Mesenchymal stem cell (in vitro differentiated cells and primary cell): ENCODE measurements around the gene NEK8.

ENCODE experiments used
- DNase-seq: peaks from one replicate; pipeline ENCODE4 v3.0.0-alpha.2; 2013
- H2AFZ ChIP-seq: one replicate; pipeline ENCODE4 v1.6.1; 2013; ENCODE audit warnings: low read depth, mild to moderate bottlenecking, control low read depth, inconsistent platforms, low read length, moderate library complexity
- H2AK5ac ChIP-seq: 2 replicates; pipeline ENCODE4 v1.6.1; 2013; ENCODE audit warnings: low read length, moderate library complexity, mild to moderate bottlenecking, inconsistent platforms; ENCODE audit not compliant: severe bottlenecking
- H2BK120ac ChIP-seq: one replicate; pipeline ENCODE4 v1.6.1; 2013; ENCODE audit warnings: low read depth, mild to moderate bottlenecking, inconsistent platforms, low read length, moderate library complexity
- H2BK12ac ChIP-seq, 2 experiments: one replicate each; pipeline ENCODE4 v1.6.1; 2013; ENCODE audit warnings: inconsistent platforms in 2 of 2, low read length in 2 of 2, mild to moderate bottlenecking in 2 of 2, moderate library complexity in 2 of 2, control low read depth in 1 of 2
- H2BK15ac ChIP-seq: one replicate; pipeline ENCODE4 v1.6.1; 2013; ENCODE audit warnings: mild to moderate bottlenecking, low read depth, inconsistent platforms; ENCODE audit not compliant: poor library complexity, severe bottlenecking
- H2BK5ac ChIP-seq: 2 replicates; pipeline ENCODE4 v1.6.1; 2013; ENCODE audit warnings: low read depth, mild to moderate bottlenecking, low read length, control low read depth, inconsistent platforms; ENCODE audit not compliant: poor library complexity, severe bottlenecking
- H3K14ac ChIP-seq, 2 experiments: one replicate each; pipeline ENCODE4 v1.6.1; 2013; ENCODE audit warnings: inconsistent platforms in 2 of 2, low read length in 2 of 2, control low read depth in 1 of 2, mild to moderate bottlenecking in 1 of 2, moderate library complexity in 1 of 2
- H3K18ac ChIP-seq, 2 experiments: one replicate each; pipeline ENCODE4 v1.6.1; 2013; ENCODE audit warnings: inconsistent platforms in 2 of 2, low read length in 2 of 2, control low read depth in 1 of 2, low read depth in 1 of 2, mild to moderate bottlenecking in 1 of 2
- H3K23ac ChIP-seq, 2 experiments: one replicate each; pipeline ENCODE4 v1.6.1; 2013; ENCODE audit warnings: inconsistent platforms in 2 of 2, low read length in 2 of 2, mild to moderate bottlenecking in 2 of 2, moderate library complexity in 2 of 2, control low read depth in 1 of 2
- H3K27ac ChIP-seq: 2 replicates; pipeline ENCODE4 v1.5.1; 2013; ENCODE audit warnings: mild to moderate bottlenecking, moderate library complexity, low read length, control low read depth, inconsistent platforms; ENCODE audit not compliant: poor library complexity, severe bottlenecking
- H3K27me3 ChIP-seq, 2 experiments: 2 replicates each; pipeline versions ENCODE4 v1.6.1 to v1.7.0; 2013; ENCODE audit warnings: low read length in 2 of 2, mild to moderate bottlenecking in 2 of 2, moderate library complexity in 2 of 2, control low read depth in 1 of 2, inconsistent platforms in 1 of 2; ENCODE audit not compliant: control insufficient read depth in 1 of 2, insufficient read depth in 1 of 2
- H3K36me3 ChIP-seq, 2 experiments: 2 replicates each; pipeline versions ENCODE4 v1.6.1 to v1.7.0; 2013; ENCODE audit warnings: low read length in 2 of 2, control low read depth in 1 of 2, inconsistent platforms in 1 of 2, low read depth in 1 of 2, mild to moderate bottlenecking in 1 of 2; ENCODE audit not compliant: insufficient read depth in 2 of 2, control insufficient read depth in 1 of 2
- H3K4ac ChIP-seq, 2 experiments: one replicate each; pipeline ENCODE4 v1.6.1; 2013; ENCODE audit warnings: inconsistent platforms in 2 of 2, low read length in 2 of 2, mild to moderate bottlenecking in 2 of 2, moderate library complexity in 2 of 2, control low read depth in 1 of 2, low read depth in 1 of 2
- H3K4me1 ChIP-seq: 2 replicates; pipeline ENCODE4 v1.6.1; 2013; ENCODE audit warnings: low read depth, low read length, control low read depth; ENCODE audit not compliant: control insufficient read depth, insufficient read depth
- H3K4me2 ChIP-seq: 2 replicates; pipeline ENCODE4 v1.6.1; 2013; ENCODE audit warnings: low read length, mild to moderate bottlenecking, inconsistent platforms; ENCODE audit not compliant: poor library complexity, severe bottlenecking
- H3K4me3 ChIP-seq, 2 experiments: 2 replicates each; pipeline versions ENCODE4 v1.5.1 to v1.7.0; 2013; ENCODE audit warnings: low read length in 2 of 2, mild to moderate bottlenecking in 2 of 2, control low read depth in 1 of 2, low read depth in 1 of 2; ENCODE audit not compliant: insufficient read depth in 1 of 2
- H3K79me1 ChIP-seq: replicated peaks from 2 replicates; pipeline ENCODE4 v1.6.1; 2013; ENCODE audit warnings: mild to moderate bottlenecking, control low read depth, low read length, inconsistent platforms; ENCODE audit not compliant: poor library complexity, severe bottlenecking
- H3K9ac ChIP-seq: 2 replicates; pipeline ENCODE4 v1.7.0; 2013; ENCODE audit warnings: mild to moderate bottlenecking, low read length, moderate library complexity
- H3K9me3 ChIP-seq: 2 replicates; pipeline ENCODE4 v1.7.0; 2013; ENCODE audit warnings: mild to moderate bottlenecking, low read length; ENCODE audit not compliant: control insufficient read depth
- H4K8ac ChIP-seq: one replicate; pipeline ENCODE4 v1.6.1; 2013; ENCODE audit warnings: inconsistent platforms, mild to moderate bottlenecking, low read length, moderate library complexity
- H4K91ac ChIP-seq: one replicate; pipeline ENCODE4 v1.6.1; 2013; ENCODE audit warnings: mild to moderate bottlenecking, low read length, inconsistent platforms
- WGBS: methylation state at CpG from one replicate; pipeline ENCODE4 v1.1.7; 2013; ENCODE audit warnings: mixed read lengths; 5-methylcytosine and 5-hydroxymethylcytosine counted together

Gene NEK8

GRCh38 chr17:28710861-28711722, 17.5 kb upstream of the NEK8 start:
- Histone ChIP-seq H3K79me1 (peaks cover 16% of the 10 kb centered on the region), H2AFZ (peak overlapping the region; percentile 72), H2AK5ac (no peak overlapping the region), H3K27ac (peak overlapping the region; percentile 63), H2BK12ac (peak overlapping the region; percentile 30 to 37), H3K14ac (no peak overlapping the region), H3K36me3 (peaks cover 39 to 46% of the 10 kb centered on the region in 2 experiments), H3K18ac (peak overlapping the region; percentile 77 to 86), H3K4me2 (peak overlapping the region; percentile 84), H2BK5ac (no peak overlapping the region), H3K9ac (peak overlapping the region; percentile 95), H3K4me1 (peaks cover 23% of the 10 kb centered on the region), H3K27me3 (no peaks in the 10 kb centered on the region), H2BK15ac (peak overlapping the region; percentile 65), H3K4ac (peak overlapping the region; percentile 71 to 92), H4K8ac (peak overlapping the region; percentile 90), H3K23ac (peak overlapping the region in 1 of 2 experiments; percentile 61), H4K91ac (peak overlapping the region; percentile 73), H2BK120ac (peak overlapping the region; percentile 78), H3K9me3 (no peaks in the 10 kb centered on the region), H3K4me3 (peak overlapping the region; percentile 60 to 84)
- DNase-seq, result peak; percentile 90
- WGBS, result 1% methylated on average over 67 of the region's 74 CpGs

GRCh38 chr17:28711723-28712031, 16.9 kb upstream of the NEK8 start, which contains the start of gene PROCA1:
PROCA1 (minus strand) TSS chr17:28711888; CDS start chr17:28711660, 228 bp downstream.
- Histone ChIP-seq H2BK12ac (peak within 1 kb of the TSS; percentile 30 to 37), H2AK5ac (no peak within 1 kb of the TSS), H3K4ac (peak within 1 kb of the TSS; percentile 71 to 92), H3K9ac (peak within 1 kb of the TSS; percentile 95), H3K14ac (no peak within 1 kb of the TSS), H4K8ac (peak within 1 kb of the TSS; percentile 90), H2BK120ac (peak within 1 kb of the TSS; percentile 78), H3K36me3 (peaks cover 34 to 42% of the 10 kb centered on the region in 2 experiments), H2BK5ac (no peak within 1 kb of the TSS), H3K79me1 (peaks cover 16% of the 10 kb centered on the region), H3K4me3 (peak within 1 kb of the TSS; percentile 60 to 84), H3K9me3 (no peaks in the 10 kb centered on the region), H3K27me3 (no peaks in the 10 kb centered on the region), H2BK15ac (peak within 1 kb of the TSS; percentile 65), H2AFZ (peak within 1 kb of the TSS; percentile 72), H3K18ac (peak within 1 kb of the TSS; percentile 77 to 86), H3K27ac (peak within 1 kb of the TSS; percentile 63), H3K4me1 (peaks cover 23% of the 10 kb centered on the region), H3K4me2 (peak within 1 kb of the TSS; percentile 84), H3K23ac (peak within 1 kb of the TSS in 1 of 2 experiments; percentile 77), H4K91ac (peak within 1 kb of the TSS; percentile 73)
- DNase-seq, result no peak
- 1% methylated on average over 20 of the region's 20 CpGs for WGBS

- Histone ChIP-seq H3K27me3 (no peaks in the 10 kb centered on the region), H3K4me2 (no peak overlapping the region), H3K4me3 (peak overlapping the region in 1 of 2 experiments; percentile 84), H2BK12ac (peak overlapping the region; percentile 29), H3K79me1 (peaks cover 16% of the 10 kb centered on the region), H3K27ac (no peak overlapping the region), H2BK15ac (no peak overlapping the region), H3K18ac (peak overlapping the region; percentile 70 to 86), H3K23ac (peak overlapping the region in 1 of 2 experiments; percentile 10), H3K4ac (peak overlapping the region in 1 of 2 experiments; percentile 55), H4K8ac (peak overlapping the region; percentile 90), H3K4me1 (peaks cover 23% of the 10 kb centered on the region), H3K36me3 (peaks cover 34 to 42% of the 10 kb centered on the region in 2 experiments), H2AK5ac (no peak overlapping the region), H2AFZ (no peak overlapping the region), H2BK5ac (no peak overlapping the region), H3K9me3 (no peaks in the 10 kb centered on the region), H4K91ac (peak overlapping the region; percentile 67), H2BK120ac (peak overlapping the region; percentile 42), H3K14ac (no peak overlapping the region), H3K9ac (peak overlapping the region; percentile 95)
- 22% methylated on average over 34 of the region's 34 CpGs for WGBS
- peak; percentile 55 for DNase-seq
Observed at GRCh38 chr17:28712032-28712704, 16.4 kb upstream of the NEK8 start.
